ENCODE results near the gene HMGB3.

- 0 out of 4 replicates have a peak, but pooled peaks of 1 of the 2 experiments have one; percentile 9 for TF ChIP-seq CTCF (conservative IDR thresholded peaks at IDR 0.05; ENCODE audit: low read depth in 2 of 2)
- TF ChIP-seq POLR2AphosphoS5 (IDR thresholded peaks at IDR 0.05; ENCODE audit: low read depth) = no peak
- no peak for TF ChIP-seq JUNB (IDR thresholded peaks at IDR 0.05; ENCODE audit: unreplicated experiment)
- no peak for TF ChIP-seq EZH2 (IDR thresholded peaks at IDR 0.05; ENCODE audit: low read depth, unreplicated experiment)
- no peak for TF ChIP-seq EZH2phosphoT487 (IDR thresholded peaks at IDR 0.05; ENCODE audit: unreplicated experiment)
- no peak for TF ChIP-seq CREB1 (CRISPR knock-in tag; IDR thresholded peaks at IDR 0.05; ENCODE audit: low read depth)
- no peak for TF ChIP-seq REST (IDR thresholded peaks at IDR 0.05; ENCODE audit: unreplicated experiment)
- no peak for TF ChIP-seq ETS1 (IDR thresholded peaks at IDR 0.05)
- TF ChIP-seq ZNF331 (CRISPR knock-in tag; IDR thresholded peaks at IDR 0.05; ENCODE audit: low read depth) = no peak
- no peak for TF ChIP-seq STAT1 (IDR thresholded peaks at IDR 0.05; ENCODE audit: unreplicated experiment)
- TF ChIP-seq ZNF114 (CRISPR knock-in tag; IDR thresholded peaks at IDR 0.05) = no peak
- no peak for TF ChIP-seq NANOG (IDR thresholded peaks at IDR 0.05; ENCODE audit: borderline replicate concordance)
These were observed 48.7 kb upstream of the HMGB3 start for GRCh38 chrX:150934453-150934852.

All from GM23338 (cell line).